ENCODE results near the gene IFT80.
A peak's percentile ranks its signal among the peaks of the same experiment; 100 is the strongest.

IFT80 gene

GRCh38 chr3:160417311-160417710 lies 18.3 kb upstream of the IFT80 start:
- peaks cover 100% of the 10 kb centered on the region for H3K36me3 ChIP-seq (ENCODE audit: insufficient read depth, low read length)
- H3K9ac ChIP-seq (ENCODE audit: low read depth, low read length) = no peak overlapping the region
- no peaks in the 10 kb centered on the region for H3K9me3 ChIP-seq (ENCODE audit: insufficient read depth, low read depth, low read length)
- no peaks in the 10 kb centered on the region for H3K4me1 ChIP-seq (ENCODE audit: insufficient read depth, low read length)
- no peak overlapping the region for H3K27ac ChIP-seq (ENCODE audit: low read depth, low read length)
- H3K27me3 ChIP-seq (ENCODE audit: insufficient read depth, low read length) = no peaks in the 10 kb centered on the region
- WGBS = 80% methylated on average over 2 of the region's 3 CpGs
- no peak overlapping the region for H3K4me3 ChIP-seq (ENCODE audit: low read length)

GRCh38 chr3:160413613-160414248 lies 14.7 kb upstream of the IFT80 start:
- Histone ChIP-seq H3K4me3 (ENCODE audit: low read length) (no peak overlapping the region), H3K27me3 (ENCODE audit: insufficient read depth, low read length) (no peaks in the 10 kb centered on the region), H3K27ac (ENCODE audit: low read depth, low read length) (no peak overlapping the region), H3K36me3 (ENCODE audit: insufficient read depth, low read length) (peaks cover 97% of the 10 kb centered on the region), H3K4me1 (ENCODE audit: insufficient read depth, low read length) (no peaks in the 10 kb centered on the region), H3K9ac (ENCODE audit: low read depth, low read length) (no peak overlapping the region), H3K9me3 (ENCODE audit: insufficient read depth, low read depth, low read length) (no peaks in the 10 kb centered on the region)
- 26% methylated on average over 2 of the region's 3 CpGs for WGBS

GRCh38 chr3:160412477-160412876 lies 13.5 kb upstream of the IFT80 start:
- Histone ChIP-seq H3K27ac (ENCODE audit: low read depth, low read length) (no peak overlapping the region), H3K27me3 (ENCODE audit: insufficient read depth, low read length) (no peaks in the 10 kb centered on the region), H3K4me1 (ENCODE audit: insufficient read depth, low read length) (no peaks in the 10 kb centered on the region), H3K9ac (ENCODE audit: low read depth, low read length) (no peak overlapping the region), H3K9me3 (ENCODE audit: insufficient read depth, low read depth, low read length) (no peaks in the 10 kb centered on the region), H3K36me3 (ENCODE audit: insufficient read depth, low read length) (peaks cover 97% of the 10 kb centered on the region), H3K4me3 (ENCODE audit: low read length) (no peak overlapping the region)
- 83% methylated on average over 1 of the region's 1 CpG for WGBS

GRCh38 chr3:160409812-160410610 lies 11.0 kb upstream of the IFT80 start:
- Histone ChIP-seq H3K27me3 (ENCODE audit: insufficient read depth, low read length) (no peaks in the 10 kb centered on the region), H3K4me1 (ENCODE audit: insufficient read depth, low read length) (no peaks in the 10 kb centered on the region), H3K27ac (ENCODE audit: low read depth, low read length) (no peak overlapping the region), H3K4me3 (ENCODE audit: low read length) (no peak overlapping the region), H3K9me3 (ENCODE audit: insufficient read depth, low read depth, low read length) (no peaks in the 10 kb centered on the region), H3K36me3 (ENCODE audit: insufficient read depth, low read length) (peaks cover 97% of the 10 kb centered on the region), H3K9ac (ENCODE audit: low read depth, low read length) (no peak overlapping the region)
- WGBS = 96% methylated on average over 9 of the region's 10 CpGs

GRCh38 chr3:160403796-160404470 lies 4.9 kb upstream of the IFT80 start:
- H3K9me3 ChIP-seq (ENCODE audit: insufficient read depth, low read depth, low read length) = no peaks in the 10 kb centered on the region
- H3K36me3 ChIP-seq (ENCODE audit: insufficient read depth, low read length) = peaks cover 71% of the 10 kb centered on the region
- no peaks in the 10 kb centered on the region for H3K27me3 ChIP-seq (ENCODE audit: insufficient read depth, low read length)
- no peak overlapping the region; the same call in 1 of the 2 replicates for H3K27ac ChIP-seq (ENCODE audit: low read depth, low read length)
- peak overlapping the region; percentile 21; the same call in 1 of the 2 replicates for H3K9ac ChIP-seq (ENCODE audit: low read depth, low read length)
- WGBS = 81% methylated on average over 5 of the region's 7 CpGs
- H3K4me3 ChIP-seq (ENCODE audit: low read length) = peak overlapping the region; percentile 91; the same call in 1 of the 2 replicates
- H3K4me1 ChIP-seq (ENCODE audit: insufficient read depth, low read length) = peaks cover 24% of the 10 kb centered on the region

GRCh38 chr3:160403028-160403545 lies 4.1 kb upstream of the IFT80 start:
- Histone ChIP-seq H3K27me3 (ENCODE audit: insufficient read depth, low read length) (no peaks in the 10 kb centered on the region), H3K27ac (ENCODE audit: low read depth, low read length) (no peak overlapping the region), H3K4me3 (ENCODE audit: low read length) (peak overlapping the region; percentile 91), H3K9ac (ENCODE audit: low read depth, low read length) (no peak overlapping the region; the same call in 1 of the 2 replicates), H3K9me3 (ENCODE audit: insufficient read depth, low read depth, low read length) (no peaks in the 10 kb centered on the region), H3K4me1 (ENCODE audit: insufficient read depth, low read length) (peaks cover 26% of the 10 kb centered on the region), H3K36me3 (ENCODE audit: insufficient read depth, low read length) (peaks cover 63% of the 10 kb centered on the region)
- no CpG with 5 or more reads among the region's 2 CpGs for WGBS

GRCh38 chr3:160402221-160403027 lies 3.4 kb upstream of the IFT80 start:
- Histone ChIP-seq H3K27ac (ENCODE audit: low read depth, low read length) (no peak overlapping the region), H3K4me1 (ENCODE audit: insufficient read depth, low read length) (peaks cover 28% of the 10 kb centered on the region), H3K4me3 (ENCODE audit: low read length) (peak overlapping the region; percentile 91), H3K27me3 (ENCODE audit: insufficient read depth, low read length) (no peaks in the 10 kb centered on the region), H3K36me3 (ENCODE audit: insufficient read depth, low read length) (peaks cover 56% of the 10 kb centered on the region), H3K9me3 (ENCODE audit: insufficient read depth, low read depth, low read length) (no peaks in the 10 kb centered on the region), H3K9ac (ENCODE audit: low read depth, low read length) (peak overlapping the region; percentile 29; the same call in 1 of the 2 replicates)
- 56% methylated on average over 8 of the region's 11 CpGs for WGBS

GRCh38 chr3:160401291-160402095 lies 2.5 kb upstream of the IFT80 start:
- no peak overlapping the region for H3K27ac ChIP-seq (ENCODE audit: low read depth, low read length)
- no peaks in the 10 kb centered on the region for H3K9me3 ChIP-seq (ENCODE audit: insufficient read depth, low read depth, low read length)
- H3K9ac ChIP-seq (ENCODE audit: low read depth, low read length) = peak overlapping the region; percentile 96; the same call in 1 of the 2 replicates
- H3K4me3 ChIP-seq (ENCODE audit: low read length) = peak overlapping the region; percentile 91
- no peaks in the 10 kb centered on the region for H3K27me3 ChIP-seq (ENCODE audit: insufficient read depth, low read length)
- WGBS = 7% methylated on average over 13 of the region's 16 CpGs
- peaks cover 47% of the 10 kb centered on the region for H3K36me3 ChIP-seq (ENCODE audit: insufficient read depth, low read length)
- peaks cover 28% of the 10 kb centered on the region for H3K4me1 ChIP-seq (ENCODE audit: insufficient read depth, low read length)

GRCh38 chr3:160400702-160401150 lies 1.7 kb upstream of the IFT80 start:
- peaks cover 32% of the 10 kb centered on the region for H3K4me1 ChIP-seq (ENCODE audit: insufficient read depth, low read length)
- H3K9me3 ChIP-seq (ENCODE audit: insufficient read depth, low read depth, low read length) = no peaks in the 10 kb centered on the region
- peaks cover 39% of the 10 kb centered on the region for H3K36me3 ChIP-seq (ENCODE audit: insufficient read depth, low read length)
- under 1% methylated on average over 51 of the region's 51 CpGs for WGBS
- H3K27me3 ChIP-seq (ENCODE audit: insufficient read depth, low read length) = no peaks in the 10 kb centered on the region
- H3K4me3 ChIP-seq (ENCODE audit: low read length) = peak overlapping the region; percentile 91
- peak overlapping the region; percentile 98; the same call in 1 of the 2 replicates for H3K27ac ChIP-seq (ENCODE audit: low read depth, low read length)
- peak overlapping the region; percentile 96 for H3K9ac ChIP-seq (ENCODE audit: low read depth, low read length)
